Measurements from ENCODE around the gene TRPT1. TPM values are rescaled to one million over a fixed set of nuclear protein-coding genes. Genes with fewer than 3 reads are reported as not detected.

The TRPT1 gene
- total RNA-seq, 1 experiment from 2014 or later: 66.1 TPM

DNA sequence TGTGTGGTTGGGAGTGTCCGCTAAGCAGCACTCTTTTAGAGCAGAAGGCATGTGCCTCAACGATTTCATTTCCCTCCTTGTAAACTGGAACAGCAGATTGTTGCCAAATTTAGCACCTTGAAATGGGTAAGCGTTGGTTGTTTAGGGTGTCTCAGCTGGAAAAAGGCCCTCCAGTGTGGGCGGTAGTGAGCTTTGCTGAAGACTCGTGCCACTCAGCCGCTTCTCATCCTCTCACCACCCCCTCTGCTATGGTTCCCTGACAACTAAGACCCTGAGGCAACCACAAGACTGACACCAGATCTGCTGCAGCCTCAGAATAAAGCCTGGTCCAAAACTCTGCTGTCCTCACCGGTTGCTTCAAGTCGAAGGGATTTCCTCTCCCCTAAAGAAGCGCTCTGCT is 29.4 kb downstream of the TRPT1 start:
- intact Hi-C loops (cut with micrococcal nuclease; ENCODE audit: unreplicated experiment) (no loop called here), in situ Hi-C loops (cut with HindIII; ENCODE audit: low pct_unique_long_range_greater_than_20kb, low sequenced_read_pairs) (no loop called here)
- ATAC-seq (no peak), DNase-seq (ENCODE audit: low read depth, low spot score) (no peak)
- Histone ChIP-seq H3K4me1 (ENCODE audit: control insufficient read depth, insufficient read depth, low read length) (no peaks in the 10 kb centered on the region), H3K4me3 (ENCODE audit: low read depth in 2 of 2, low read length in 2 of 2) (no peak overlapping the region), H3K9me3 (ENCODE audit: control insufficient read depth, insufficient read depth, low read depth, low read length) (no peaks in the 10 kb centered on the region), H3K27me3 (ENCODE audit: control insufficient read depth, insufficient read depth, low read length) (no peaks in the 10 kb centered on the region), H3K27ac (ENCODE audit: low read length) (no peak overlapping the region), H3K36me3 (ENCODE audit: control insufficient read depth, insufficient read depth, low read length) (peaks cover 39% of the 10 kb centered on the region)
- ChIA-PET POLR2A (interaction anchor here (0.6 kb wide), 1 partner anchor 11 kb away, joined by 5 read pairs; no protein-coding TSS in a partner anchor), CTCF (interaction anchor here (0.6 to 0.9 kb wide), 2 partner anchors 11 to 104 kb away, joined by 3 to 5 read pairs; partner anchors contain the start of gene STIP1)
- TF ChIP-seq, protein P1, sequence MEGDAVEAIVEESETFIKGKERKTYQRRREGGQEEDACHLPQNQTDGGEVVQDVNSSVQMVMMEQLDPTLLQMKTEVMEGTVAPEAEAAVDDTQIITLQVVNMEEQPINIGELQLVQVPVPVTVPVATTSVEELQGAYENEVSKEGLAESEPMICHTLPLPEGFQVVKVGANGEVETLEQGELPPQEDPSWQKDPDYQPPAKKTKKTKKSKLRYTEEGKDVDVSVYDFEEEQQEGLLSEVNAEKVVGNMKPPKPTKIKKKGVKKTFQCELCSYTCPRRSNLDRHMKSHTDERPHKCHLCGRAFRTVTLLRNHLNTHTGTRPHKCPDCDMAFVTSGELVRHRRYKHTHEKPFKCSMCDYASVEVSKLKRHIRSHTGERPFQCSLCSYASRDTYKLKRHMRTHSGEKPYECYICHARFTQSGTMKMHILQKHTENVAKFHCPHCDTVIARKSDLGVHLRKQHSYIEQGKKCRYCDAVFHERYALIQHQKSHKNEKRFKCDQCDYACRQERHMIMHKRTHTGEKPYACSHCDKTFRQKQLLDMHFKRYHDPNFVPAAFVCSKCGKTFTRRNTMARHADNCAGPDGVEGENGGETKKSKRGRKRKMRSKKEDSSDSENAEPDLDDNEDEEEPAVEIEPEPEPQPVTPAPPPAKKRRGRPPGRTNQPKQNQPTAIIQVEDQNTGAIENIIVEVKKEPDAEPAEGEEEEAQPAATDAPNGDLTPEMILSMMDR (IDR thresholded peaks at IDR 0.05): no peak
- TF ChIP-seq, protein P2, sequence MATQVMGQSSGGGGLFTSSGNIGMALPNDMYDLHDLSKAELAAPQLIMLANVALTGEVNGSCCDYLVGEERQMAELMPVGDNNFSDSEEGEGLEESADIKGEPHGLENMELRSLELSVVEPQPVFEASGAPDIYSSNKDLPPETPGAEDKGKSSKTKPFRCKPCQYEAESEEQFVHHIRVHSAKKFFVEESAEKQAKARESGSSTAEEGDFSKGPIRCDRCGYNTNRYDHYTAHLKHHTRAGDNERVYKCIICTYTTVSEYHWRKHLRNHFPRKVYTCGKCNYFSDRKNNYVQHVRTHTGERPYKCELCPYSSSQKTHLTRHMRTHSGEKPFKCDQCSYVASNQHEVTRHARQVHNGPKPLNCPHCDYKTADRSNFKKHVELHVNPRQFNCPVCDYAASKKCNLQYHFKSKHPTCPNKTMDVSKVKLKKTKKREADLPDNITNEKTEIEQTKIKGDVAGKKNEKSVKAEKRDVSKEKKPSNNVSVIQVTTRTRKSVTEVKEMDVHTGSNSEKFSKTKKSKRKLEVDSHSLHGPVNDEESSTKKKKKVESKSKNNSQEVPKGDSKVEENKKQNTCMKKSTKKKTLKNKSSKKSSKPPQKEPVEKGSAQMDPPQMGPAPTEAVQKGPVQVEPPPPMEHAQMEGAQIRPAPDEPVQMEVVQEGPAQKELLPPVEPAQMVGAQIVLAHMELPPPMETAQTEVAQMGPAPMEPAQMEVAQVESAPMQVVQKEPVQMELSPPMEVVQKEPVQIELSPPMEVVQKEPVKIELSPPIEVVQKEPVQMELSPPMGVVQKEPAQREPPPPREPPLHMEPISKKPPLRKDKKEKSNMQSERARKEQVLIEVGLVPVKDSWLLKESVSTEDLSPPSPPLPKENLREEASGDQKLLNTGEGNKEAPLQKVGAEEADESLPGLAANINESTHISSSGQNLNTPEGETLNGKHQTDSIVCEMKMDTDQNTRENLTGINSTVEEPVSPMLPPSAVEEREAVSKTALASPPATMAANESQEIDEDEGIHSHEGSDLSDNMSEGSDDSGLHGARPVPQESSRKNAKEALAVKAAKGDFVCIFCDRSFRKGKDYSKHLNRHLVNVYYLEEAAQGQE (IDR thresholded peaks at IDR 0.05; ENCODE audit: insufficient read depth in 1 of 2, low read depth in 2 of 2, low read length in 1 of 2): no peak
- TF ChIP-seq POLR2AphosphoS5 (IDR thresholded peaks at IDR 0.05; ENCODE audit: low read depth, low read length): no peak
- no peak for TF ChIP-seq TCF7L2 (IDR thresholded peaks at IDR 0.05; ENCODE audit: low read depth, low read length)
- TF ChIP-seq SIN3A (IDR thresholded peaks at IDR 0.05; ENCODE audit: borderline replicate concordance, insufficient read depth, low read depth, low read length): no peak
- no TSS peak for BruUV-seq (replicated peaks)

DNA sequence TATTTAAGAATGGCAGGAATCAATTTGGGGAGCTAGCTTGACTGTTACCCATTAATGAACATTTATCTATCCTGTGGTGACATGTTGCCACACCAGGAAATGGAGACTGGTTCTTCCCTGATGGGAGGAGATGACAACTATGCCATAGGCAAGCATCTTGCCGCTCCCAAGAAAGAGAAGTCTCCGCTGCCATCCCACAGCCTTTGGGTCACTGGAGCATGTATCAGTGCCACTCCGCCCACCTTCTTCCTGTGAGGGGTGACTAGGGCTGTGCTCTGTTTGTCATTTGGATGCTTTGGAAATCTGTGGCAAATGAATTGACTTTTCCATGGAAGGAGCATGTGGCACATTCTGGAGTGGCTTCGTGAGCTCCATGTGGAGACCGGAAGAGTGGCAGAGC is 33.6 kb downstream of the TRPT1 start:
- in situ Hi-C loops (cut with HindIII; ENCODE audit: low pct_unique_long_range_greater_than_20kb, low sequenced_read_pairs) (no loop called here), intact Hi-C loops (cut with micrococcal nuclease; ENCODE audit: unreplicated experiment) (no loop called here)
- no TSS peak for BruUV-seq (replicated peaks)
- CTCF ChIA-PET: no interaction called here
- no peaks in the 10 kb centered on the region for H3K27me3 ChIP-seq (ENCODE audit: control insufficient read depth, insufficient read depth, low read length)
- no peaks in the 10 kb centered on the region for H3K9me3 ChIP-seq (ENCODE audit: control insufficient read depth, insufficient read depth, low read depth, low read length)
- POLR2A ChIA-PET: no interaction called here
- H3K4me3 ChIP-seq (ENCODE audit: low read depth in 2 of 2, low read length in 2 of 2): no peak overlapping the region
- H3K36me3 ChIP-seq (ENCODE audit: control insufficient read depth, insufficient read depth, low read length): peaks cover 24% of the 10 kb centered on the region
- no peak overlapping the region for H3K27ac ChIP-seq (ENCODE audit: low read length)
- TF ChIP-seq, protein P1 (IDR thresholded peaks at IDR 0.05): no peak
- no peak for TF ChIP-seq SIN3A (IDR thresholded peaks at IDR 0.05; ENCODE audit: borderline replicate concordance, insufficient read depth, low read depth, low read length)
- TF ChIP-seq TCF7L2 (IDR thresholded peaks at IDR 0.05; ENCODE audit: low read depth, low read length): no peak
- no peak for TF ChIP-seq POLR2AphosphoS5 (IDR thresholded peaks at IDR 0.05; ENCODE audit: low read depth, low read length)
- TF ChIP-seq, protein P2 (IDR thresholded peaks at IDR 0.05; ENCODE audit: insufficient read depth in 1 of 2, low read depth in 2 of 2, low read length in 1 of 2): no peak
- peaks cover 10% of the 10 kb centered on the region for H3K4me1 ChIP-seq (ENCODE audit: control insufficient read depth, insufficient read depth, low read length)
- DNase-seq (ENCODE audit: low read depth, low spot score) (no peak), ATAC-seq (no peak)

Measured in Panc1 (cell line).